ENCODE results near the gene TXNRD2.

The TXNRD2 gene

GRCh38 chr22:19988331-19988808 lies 46.8 kb upstream of the TXNRD2 start:
- H3K4me3 ChIP-seq (ENCODE audit: low read depth, low read length), result no peak overlapping the region
- TF ChIP-seq CTCF (IDR thresholded peaks at IDR 0.05; ENCODE audit: low read depth, low read length), result no peak

- TF ChIP-seq CTCF (IDR thresholded peaks at IDR 0.05; ENCODE audit: low read depth, low read length), result no peak
- H3K4me3 ChIP-seq (ENCODE audit: low read depth, low read length), result no peak overlapping the region
Observed at GRCh38 chr22:19987394-19988306, 46.0 kb upstream of the TXNRD2 start.

DNA sequence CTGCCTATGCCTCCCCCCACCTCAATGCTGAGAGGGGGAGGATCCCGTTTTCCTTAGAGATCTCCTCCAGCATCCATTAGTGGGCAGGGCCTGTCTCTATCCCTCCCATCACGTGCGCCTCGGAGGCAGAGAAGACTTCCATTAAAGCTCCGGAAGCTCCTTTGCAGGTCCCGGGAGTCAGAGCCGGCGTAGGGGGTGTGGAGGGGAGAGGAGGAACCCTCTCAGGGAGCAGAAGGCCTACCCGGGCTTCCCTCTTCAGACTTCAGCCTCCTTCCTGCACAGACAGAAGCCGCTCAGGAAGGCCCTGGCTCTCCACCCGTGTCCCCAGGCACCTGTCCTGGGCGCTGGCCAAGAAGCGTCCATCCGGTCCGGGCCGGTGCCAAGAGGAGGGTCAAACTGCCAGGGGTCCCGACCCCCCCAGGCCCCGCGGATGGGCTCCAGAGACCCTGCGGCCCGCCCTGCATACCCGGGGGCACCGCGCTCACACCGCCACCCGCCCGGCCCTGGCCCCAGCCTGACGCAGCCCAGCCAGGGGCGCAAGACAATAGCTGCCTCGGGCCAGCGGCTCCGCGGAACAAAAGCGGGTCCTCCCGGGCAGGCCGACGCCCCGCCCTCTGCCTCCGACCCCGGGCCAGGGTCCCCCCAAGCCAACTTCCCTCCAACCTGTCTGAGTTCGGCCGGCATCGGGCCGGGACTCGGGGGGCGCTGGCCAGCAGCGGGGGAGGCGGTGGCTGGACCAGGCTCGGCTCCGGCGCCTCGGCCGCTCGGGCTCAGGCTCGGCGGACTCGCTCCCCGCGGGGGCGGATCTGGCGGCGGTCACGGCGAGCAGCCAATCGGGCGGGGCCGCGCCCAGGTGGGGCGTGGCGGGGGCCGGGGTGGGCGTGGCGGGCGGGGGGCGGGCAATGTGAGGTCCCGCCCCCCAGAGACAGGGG lies 45.1 kb upstream of the TXNRD2 start:
- H3K4me3 ChIP-seq (ENCODE audit: low read depth, low read length), result peak overlapping the region; percentile 74
- no peak for TF ChIP-seq CTCF (IDR thresholded peaks at IDR 0.05; ENCODE audit: low read depth, low read length)

DNA sequence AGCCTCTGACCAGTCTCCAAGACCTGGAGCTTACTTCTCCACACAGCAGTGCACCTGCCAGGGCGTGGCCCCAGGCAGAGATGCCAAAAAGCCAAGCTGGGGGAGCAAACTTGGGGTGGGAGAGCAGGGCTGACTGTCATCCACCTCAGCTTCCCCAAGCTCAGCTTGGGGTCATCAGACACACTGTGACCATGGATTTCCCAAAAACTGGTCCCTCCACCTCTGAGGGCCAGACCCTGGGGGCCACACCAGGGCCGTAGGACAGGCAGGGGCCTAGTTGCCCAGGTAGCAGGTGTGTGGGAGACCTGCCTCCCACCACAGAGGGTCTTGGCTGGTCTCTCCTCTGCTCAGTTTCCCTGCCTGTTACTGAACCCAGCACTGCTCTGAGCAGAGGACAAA lies 44.4 kb upstream of the TXNRD2 start:
- H3K4me3 ChIP-seq (ENCODE audit: low read depth, low read length), result peak overlapping the region; percentile 74
- no peak for TF ChIP-seq CTCF (IDR thresholded peaks at IDR 0.05; ENCODE audit: low read depth, low read length)

- no peak overlapping the region for H3K4me3 ChIP-seq (ENCODE audit: low read depth, low read length)
Observed at GRCh38 chr22:19984851-19985811, 43.5 kb upstream of the TXNRD2 start.

More at GRCh38 chr22:19984851-19985811, 43.5 kb upstream of the TXNRD2 start:
- TF ChIP-seq CTCF (IDR thresholded peaks at IDR 0.05; ENCODE audit: low read depth, low read length), result no peak

Data from WI38 (cell line).